ENCODE measurements around the gene NSMF.

NSMF gene

GRCh38 chr9:137448602-137448962 lies 10.6 kb downstream of the NSMF start:
- no peak for DNase-seq (ENCODE audit: low read depth in 2 of 3, low spot score in 1 of 3)

- no peak for DNase-seq (ENCODE audit: low read depth in 2 of 3, low spot score in 1 of 3)
Observed at GRCh38 chr9:137447722-137448601, 11.2 kb downstream of the NSMF start.

GRCh38 chr9:137446851-137447471 lies 12.2 kb downstream of the NSMF start:
- DNase-seq (ENCODE audit: low read depth in 2 of 3, low spot score in 1 of 3): no peak

GRCh38 chr9:137445930-137446431 lies 13.2 kb downstream of the NSMF start:
- DNase-seq (ENCODE audit: low read depth in 2 of 3, low spot score in 1 of 3): no peak

- peak; percentile 73 to 92 (median 78) for DNase-seq (ENCODE audit: low read depth in 2 of 3, low spot score in 1 of 3)
Observed at GRCh38 chr9:137445275-137445807, 13.8 kb downstream of the NSMF start.

GRCh38 chr9:137444106-137444790 lies 14.9 kb downstream of the NSMF start:
- no peak for DNase-seq (ENCODE audit: low read depth in 2 of 3, low spot score in 1 of 3)

- no peak for DNase-seq (ENCODE audit: low read depth in 2 of 3, low spot score in 1 of 3)
Observed at GRCh38 chr9:137441935-137442321, 17.2 kb downstream of the NSMF start.

GRCh38 chr9:137441289-137441934 lies 17.7 kb downstream of the NSMF start, which contains the start of gene ENTPD8:
Gene ENTPD8, minus strand, starts transcription at chr9:137441357. Its CDS starts 3,072 bp downstream, at chr9:137438285.
- no peak for DNase-seq (ENCODE audit: low read depth in 2 of 3, low spot score in 1 of 3)

GRCh38 chr9:137439158-137439714 lies 19.9 kb downstream of the NSMF start:
- no peak for DNase-seq (ENCODE audit: low read depth in 2 of 3, low spot score in 1 of 3)

- no peak for DNase-seq (ENCODE audit: low read depth in 2 of 3, low spot score in 1 of 3)
Observed at GRCh38 chr9:137438591-137439157, 20.5 kb downstream of the NSMF start.

GRCh38 chr9:137437691-137438590 lies 21.2 kb downstream of the NSMF start:
- DNase-seq (ENCODE audit: low read depth in 2 of 3, low spot score in 1 of 3): no peak

GRCh38 chr9:137436761-137437600 lies 22.2 kb downstream of the NSMF start:
- DNase-seq (ENCODE audit: low read depth in 2 of 3, low spot score in 1 of 3): no peak

GRCh38 chr9:137435980-137436760 lies 23.0 kb downstream of the NSMF start:
- DNase-seq (ENCODE audit: low read depth in 2 of 3, low spot score in 1 of 3): no peak

GRCh38 chr9:137435381-137435891 lies 23.7 kb downstream of the NSMF start:
- no peak for DNase-seq (ENCODE audit: low read depth in 2 of 3, low spot score in 1 of 3)

- DNase-seq (ENCODE audit: low read depth in 2 of 3, low spot score in 1 of 3): no peak
Observed at GRCh38 chr9:137434498-137435380, 24.4 kb downstream of the NSMF start.

GRCh38 chr9:137433916-137434431 lies 25.2 kb downstream of the NSMF start:
- DNase-seq (ENCODE audit: low read depth in 2 of 3, low spot score in 1 of 3): no peak
